GM18867 (cell line): ENCODE results near the gene GOLGA6A.

ENCODE experiments used
- ATAC-seq: cut with Tn5 transposase; IDR thresholded peaks from one replicate; pipeline ENCODE4 v1.9.1; 2021; ENCODE audit warnings: mild to moderate bottlenecking, moderate library complexity; ENCODE audit not compliant: unreplicated experiment

Gene GOLGA6A

DNA sequence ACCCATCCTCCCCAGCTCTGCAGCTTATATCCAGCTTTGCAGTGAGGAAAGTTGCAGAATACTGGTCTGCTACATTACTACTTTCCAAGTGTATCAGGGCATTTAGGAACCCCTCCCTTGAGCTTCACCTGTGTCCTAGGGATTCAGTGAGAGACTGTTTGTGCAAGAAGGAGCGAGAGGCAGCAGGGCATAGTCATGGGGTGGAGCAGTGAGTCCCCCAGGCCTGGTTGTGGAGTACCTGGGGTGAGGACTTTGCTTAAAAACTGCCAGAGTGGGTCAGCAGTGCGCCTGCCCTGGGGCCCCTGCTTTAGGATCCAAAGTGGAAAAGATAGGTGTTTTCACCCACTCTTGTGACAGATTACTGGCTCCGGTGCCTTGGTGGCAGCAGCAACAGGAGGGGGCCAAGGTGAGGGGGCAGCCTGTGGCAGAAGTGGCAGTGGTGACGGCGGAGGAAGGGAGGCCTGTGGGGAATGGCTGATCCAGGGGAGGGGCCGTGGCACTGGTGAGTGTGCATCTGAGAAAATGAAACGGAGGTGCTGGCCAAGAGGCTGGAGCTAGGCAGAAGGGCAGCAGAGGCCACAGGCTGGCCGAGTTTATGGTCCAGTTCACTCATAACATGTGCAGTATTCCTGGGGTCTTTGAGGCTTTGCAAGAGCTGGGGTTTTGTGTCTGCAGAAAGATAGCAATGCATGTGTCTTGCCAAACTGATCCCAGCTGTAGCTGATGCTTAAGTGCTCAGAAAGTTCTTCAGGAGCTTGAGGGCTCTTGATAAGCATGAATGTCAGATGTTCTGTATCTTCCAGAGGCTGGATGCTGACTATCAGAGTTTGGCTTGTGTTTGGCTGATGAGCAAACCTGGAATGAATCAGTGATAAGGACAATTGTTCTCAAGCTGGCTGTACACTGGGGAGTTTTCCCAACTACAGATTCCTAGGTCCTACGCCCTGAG lies 43.4 kb downstream of the GOLGA6A start:
- no peak for ATAC-seq

DNA sequence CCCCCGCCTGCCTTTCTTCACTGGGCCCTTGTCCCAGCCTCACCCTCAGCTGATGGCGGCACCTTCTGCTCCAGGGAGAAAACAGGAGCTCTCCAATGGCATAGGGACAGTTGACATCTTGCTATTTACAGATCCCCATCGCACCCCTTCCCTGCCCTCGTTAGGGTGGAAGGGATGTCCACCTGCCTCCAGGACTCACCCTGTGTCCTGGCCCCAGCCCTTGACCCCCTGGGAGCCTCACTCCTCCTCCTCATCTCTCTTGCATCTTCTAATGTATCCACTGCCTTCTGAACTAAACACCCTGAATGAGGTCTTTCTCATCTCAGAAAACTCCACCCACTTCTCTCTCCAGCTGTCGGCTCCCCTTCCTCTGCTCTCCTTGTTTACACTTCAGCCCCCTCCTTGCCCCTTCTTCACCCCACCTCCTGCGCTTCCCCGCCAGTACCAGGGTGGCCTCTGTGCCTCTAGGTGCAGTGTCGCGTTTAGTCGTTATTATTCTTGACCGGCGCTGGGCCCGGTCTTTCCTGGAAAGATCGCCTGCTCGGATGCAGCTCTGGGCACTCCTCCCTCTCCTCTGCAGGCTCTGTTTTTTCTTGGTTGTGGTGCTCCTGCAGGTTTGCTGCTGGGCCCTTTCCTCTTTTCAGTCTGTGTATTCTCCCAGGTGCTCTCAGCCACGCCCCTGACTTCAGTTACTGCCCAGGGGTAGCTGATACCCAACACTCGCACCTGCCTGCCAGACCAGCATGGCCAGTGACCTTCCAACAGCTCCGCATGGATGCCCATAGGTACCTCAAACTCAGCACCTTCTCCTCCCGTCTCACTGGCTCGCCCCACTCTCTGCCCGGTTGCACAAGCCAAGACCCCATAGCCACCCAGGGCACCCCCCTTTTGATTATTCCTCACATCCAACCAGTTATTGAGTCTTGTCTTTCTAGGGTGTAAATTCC lies 44.9 kb downstream of the GOLGA6A start:
- no peak for ATAC-seq

DNA sequence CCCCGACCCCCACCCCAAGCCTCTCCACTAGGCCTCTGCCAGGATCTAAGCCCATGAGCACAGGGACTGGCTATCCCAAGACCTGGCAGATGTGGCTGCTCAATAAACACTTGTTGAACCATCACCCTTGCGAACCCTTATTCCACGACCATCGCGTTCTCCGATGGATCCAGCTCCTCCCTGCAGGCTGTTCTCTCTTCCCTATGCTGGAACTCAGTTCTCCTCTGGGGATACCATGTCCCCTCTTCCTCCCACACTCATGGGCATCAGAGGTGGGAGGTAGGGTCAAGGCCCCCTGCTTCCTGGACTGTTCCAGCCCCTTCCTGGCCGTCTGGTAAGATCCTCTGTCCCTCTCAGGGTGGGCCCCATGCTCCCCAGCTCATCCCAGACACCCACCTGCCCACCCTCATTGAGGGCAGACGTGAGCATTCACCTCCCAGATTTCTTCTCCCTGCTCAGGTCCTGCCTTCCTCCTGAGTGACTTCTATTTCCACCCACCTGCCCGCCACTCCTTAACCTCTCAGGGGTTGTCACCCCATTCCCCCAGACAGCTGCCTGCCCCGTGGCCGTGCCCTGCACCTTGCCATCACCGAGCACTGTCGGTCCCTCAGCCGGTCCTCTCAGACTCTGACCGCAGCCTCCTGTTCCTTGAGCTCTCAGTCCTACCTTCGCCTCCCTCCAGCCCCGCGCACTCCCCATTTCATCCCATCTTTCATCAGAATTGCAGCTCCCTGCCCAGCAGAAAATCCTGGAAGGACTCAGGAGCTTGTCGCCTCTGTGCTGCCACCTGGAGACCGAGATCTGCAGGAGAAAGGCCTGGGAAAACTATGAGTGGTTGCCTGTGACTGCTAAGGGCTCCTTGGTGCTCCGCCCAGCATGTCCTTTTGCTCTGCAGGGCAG lies 45.8 kb downstream of the GOLGA6A start:
- no peak for ATAC-seq

DNA sequence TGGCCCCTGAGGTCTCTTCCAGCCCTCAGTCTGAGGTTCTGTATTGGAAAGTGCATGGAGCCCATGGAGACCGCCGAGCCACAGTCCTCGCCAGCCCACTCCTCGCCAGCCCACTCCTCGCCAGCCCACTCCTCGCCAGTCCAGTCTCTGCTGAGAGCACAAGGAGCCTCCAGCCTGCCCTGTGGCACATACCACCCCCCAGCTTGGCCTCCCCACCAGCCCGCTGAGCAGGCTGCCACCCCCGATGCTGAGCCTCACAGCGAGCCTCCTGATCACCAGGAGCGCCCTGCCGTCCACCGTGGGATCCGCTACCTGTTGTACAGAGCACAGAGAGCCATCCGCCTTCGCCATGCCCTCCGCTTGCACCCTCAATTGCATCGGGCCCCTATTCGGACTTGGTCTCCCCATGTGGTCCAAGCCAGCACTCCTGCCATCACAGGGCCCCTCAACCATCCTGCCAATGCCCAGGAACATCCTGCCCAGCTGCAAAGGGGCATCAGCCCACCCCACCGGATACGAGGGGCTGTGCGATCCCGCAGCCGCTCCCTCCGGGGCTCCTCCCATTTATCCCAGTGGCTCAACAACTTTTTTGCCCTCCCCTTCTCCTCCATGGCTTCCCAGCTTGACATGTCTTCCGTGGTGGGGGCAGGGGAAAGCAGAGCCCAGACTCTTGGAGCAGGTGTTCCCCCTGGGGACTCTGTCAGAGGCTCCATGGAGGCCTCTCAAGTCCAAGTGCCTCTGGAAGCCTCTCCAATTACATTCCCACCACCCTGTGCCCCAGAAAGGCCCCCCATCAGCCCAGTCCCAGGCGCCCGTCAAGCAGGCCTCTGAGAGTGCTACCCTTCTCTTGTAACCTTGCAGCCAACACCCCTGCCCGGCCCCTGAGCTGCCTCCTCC lies 47.0 kb downstream of the GOLGA6A start:
- ATAC-seq, result no peak

DNA sequence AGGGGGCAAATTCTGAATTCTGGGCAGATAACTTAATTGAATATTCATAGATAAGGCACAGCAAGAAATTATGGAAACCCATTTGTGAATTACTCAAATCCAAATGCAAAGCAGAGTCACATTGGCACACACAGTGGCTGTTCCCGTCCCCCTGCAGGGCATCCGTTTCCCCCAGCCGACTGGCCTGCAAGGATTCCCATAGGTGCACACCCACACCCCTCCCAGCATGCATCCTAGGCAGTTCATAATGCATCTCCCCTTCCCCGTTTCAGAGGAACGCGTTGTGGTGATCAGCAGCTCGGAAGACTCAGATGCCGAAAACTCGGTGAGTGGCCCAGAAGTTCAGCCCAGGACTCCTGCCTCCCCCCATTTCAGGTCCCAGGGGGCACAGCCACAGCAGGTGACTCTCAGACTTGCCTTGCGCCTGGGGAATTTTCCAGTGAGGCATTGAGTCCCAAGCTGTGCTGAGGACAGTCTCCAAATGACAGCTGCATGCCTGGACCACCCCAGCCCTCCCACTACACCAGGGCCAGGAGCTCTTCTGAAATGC lies 48.1 kb downstream of the GOLGA6A start:
- no peak for ATAC-seq

DNA sequence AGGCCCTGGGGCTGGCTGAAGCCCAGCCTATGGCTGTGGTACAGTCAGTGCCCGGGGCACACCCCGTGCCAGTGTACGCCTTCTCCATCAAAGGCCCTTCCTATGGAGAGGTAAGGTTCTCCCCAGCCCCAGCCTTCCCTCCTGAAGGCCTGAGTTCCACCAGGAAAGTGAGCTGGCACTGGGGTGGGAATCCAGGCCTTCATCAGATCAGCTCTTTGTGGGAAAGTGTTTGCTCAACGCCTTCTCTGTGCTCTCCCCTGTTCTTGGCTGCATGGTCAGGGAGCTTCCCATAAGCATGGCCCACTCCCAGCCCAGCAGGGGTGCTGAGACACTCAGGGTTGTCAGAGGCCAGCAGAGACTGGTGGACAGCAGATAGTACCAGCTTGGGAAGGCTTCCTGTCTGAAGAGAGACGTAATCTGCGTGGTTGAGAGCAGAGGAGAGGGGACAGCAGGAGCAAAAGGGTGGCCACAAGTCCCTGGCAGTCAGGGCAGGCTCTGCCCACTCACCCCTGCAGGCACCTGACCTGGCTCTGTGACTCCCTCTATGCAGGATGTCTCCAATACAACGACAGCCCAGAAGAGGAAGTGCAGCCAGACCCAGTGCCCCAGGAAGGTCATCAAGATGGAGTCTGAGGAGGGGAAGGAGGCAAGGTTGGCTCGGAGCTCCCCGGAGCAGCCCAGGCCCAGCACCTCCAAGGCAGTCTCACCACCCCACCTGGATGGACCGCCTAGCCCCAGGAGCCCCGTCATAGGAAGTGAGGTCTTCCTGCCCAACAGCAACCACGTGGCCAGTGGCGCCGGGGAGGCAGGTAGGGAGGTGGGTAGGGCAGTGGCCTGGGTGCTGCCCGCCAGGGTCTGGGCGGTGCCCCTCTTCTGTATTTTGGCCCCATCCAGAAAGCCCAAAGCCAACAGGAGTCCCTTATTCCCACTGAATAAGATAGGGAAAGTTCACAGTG lies 49.5 kb downstream of the GOLGA6A start:
- ATAC-seq, result no peak

DNA sequence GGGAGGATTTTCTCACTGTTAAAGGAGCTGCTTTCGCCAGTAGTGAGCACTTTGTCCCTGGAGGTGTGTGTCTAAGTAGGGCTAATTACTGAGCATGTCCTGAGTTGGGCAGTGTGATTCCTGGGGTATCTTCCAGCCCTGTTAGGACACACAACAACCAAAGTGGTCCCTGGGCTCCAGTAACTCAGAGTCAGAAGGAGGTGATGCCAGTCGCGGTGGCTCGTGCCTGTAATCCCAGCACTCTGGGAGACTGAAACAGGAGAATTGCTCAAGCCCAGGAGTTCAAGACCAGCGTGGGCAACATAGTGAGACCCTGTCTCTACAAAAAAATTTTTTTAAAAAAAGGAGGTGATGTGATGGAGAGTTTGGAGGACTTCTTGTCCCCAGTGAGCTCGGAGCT lies 50.3 kb downstream of the GOLGA6A start:
- no peak for ATAC-seq

DNA sequence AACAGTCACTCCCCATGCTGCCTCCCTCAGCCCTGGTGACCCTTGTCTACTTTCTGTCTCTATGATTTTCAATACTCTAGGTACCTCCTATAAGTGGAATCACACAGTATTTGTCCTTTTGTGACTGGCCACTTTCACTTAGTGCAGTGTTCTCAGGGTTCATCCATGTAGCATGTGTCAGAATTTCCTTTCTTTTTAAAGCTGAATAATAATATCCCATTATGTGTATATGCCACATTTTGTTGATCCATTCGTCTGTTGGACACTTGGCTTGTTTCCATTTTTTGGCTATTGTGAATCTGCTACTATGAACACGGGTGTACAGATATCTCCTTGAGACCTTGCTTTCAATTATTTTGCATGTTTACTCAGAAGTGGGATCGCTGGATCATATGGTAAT lies 53.7 kb downstream of the GOLGA6A start:
- ATAC-seq, result no peak

DNA sequence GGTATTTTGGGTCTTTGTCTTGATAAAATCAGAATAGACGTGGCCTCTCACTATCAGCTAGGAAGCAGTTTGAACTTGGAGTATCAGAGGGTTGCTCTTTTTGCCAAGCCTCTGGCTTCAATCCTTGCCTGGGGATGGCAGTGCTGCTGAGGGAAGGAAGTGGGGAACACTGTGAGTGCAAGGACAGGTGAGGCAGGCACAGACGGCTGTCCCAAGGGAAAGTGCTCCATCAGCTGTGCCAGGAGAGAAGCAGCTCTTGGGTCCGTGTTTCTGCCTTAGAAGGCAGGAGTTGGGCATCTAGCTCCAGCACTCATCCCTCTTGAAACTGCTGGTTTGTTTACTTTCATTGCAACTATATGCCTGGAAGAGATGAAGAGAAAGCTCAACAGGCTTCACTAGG lies 54.7 kb downstream of the GOLGA6A start:
- ATAC-seq, result no peak

DNA sequence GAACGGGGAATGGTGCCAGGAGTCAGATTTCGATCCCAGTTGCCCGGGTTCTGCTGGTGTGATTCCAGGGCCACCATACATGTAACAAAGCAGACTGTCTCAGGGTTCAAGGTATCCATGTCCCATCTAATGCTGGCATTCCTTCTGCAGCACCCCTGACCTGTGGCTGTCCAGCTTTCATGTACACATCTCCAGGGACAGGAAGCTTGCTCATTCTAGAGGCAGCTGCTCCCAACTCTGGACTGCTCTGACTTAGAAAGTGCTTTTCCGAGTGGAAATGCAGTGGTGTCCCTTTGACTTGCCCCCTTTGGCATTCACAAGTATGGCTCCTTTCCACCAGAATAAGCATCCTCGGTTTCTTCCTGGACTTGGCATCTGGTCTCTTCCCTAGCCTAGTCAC lies 56.9 kb downstream of the GOLGA6A start:
- no peak for ATAC-seq

DNA sequence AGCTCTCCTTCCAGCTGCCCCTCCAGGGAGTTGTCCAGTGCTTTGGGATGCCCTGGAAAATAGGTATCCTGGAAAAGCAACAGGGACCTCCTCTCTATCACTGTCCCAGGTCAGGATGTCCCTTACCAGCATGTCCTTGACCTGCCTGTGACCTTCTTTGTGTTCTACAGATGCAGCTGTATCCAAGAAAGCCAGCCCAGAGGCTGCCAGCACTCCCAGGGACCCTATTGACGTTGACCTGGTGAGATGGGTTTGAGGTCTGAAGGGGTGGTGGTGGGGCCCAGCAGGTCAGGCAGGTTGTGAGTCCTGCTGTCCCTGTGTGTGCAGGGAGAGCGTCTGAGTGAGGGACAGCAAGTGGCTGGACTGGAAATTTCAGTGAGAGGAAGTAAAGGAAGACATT lies 57.7 kb downstream of the GOLGA6A start:
- no peak for ATAC-seq

DNA sequence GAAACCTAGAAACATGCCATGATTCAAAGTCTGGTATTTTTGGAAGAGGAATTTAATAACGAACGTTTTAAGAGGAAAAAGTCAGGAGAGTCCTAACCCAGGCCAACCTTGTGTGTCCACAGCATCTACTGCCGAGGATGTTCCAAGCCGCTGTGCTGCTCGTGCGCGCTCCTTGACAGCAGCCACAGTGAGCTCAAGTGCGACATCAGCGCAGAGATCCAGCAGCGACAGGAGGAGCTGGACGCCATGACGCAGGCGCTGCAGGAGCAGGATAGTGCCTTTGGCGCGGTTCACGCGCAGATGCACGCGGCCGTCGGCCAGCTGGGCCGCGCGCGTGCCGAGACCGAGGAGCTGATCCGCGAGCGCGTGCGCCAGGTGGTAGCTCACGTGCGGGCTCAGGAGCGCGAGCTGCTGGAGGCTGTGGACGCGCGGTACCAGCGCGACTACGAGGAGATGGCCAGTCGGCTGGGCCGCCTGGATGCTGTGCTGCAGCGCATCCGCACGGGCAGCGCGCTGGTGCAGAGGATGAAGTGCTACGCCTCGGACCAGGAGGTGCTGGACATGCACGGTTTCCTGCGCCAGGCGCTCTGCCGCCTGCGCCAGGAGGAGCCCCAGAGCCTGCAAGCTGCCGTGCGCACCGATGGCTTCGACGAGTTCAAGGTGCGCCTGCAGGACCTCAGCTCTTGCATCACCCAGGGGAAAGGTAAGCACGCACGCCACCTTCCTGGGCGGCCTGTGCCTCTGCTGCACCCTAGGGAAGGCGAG lies 59.5 kb downstream of the GOLGA6A start:
- ATAC-seq, result no peak
